Liver (tissue), 9 donors: Measurements from ENCODE around the gene SEC23IP. TPM values are rescaled to one million over a fixed set of nuclear protein-coding genes. Genes with fewer than 3 reads are reported as not detected.
A peak's percentile ranks its signal among the peaks of the same experiment; 100 is the strongest.

Source experiments
- DNase-seq: peaks from one replicate; pipeline ENCODE4 v3.0.0-alpha.2; 2017; ENCODE audit warnings: low spot score
- H3K27ac ChIP-seq, 2 donors: one replicate each; pipeline ENCODE4 v1.7.0; 2013; ENCODE audit warnings: inconsistent platforms in 2 of 2, low read length in 2 of 2, control low read depth in 1 of 2, low read depth in 1 of 2, mild to moderate bottlenecking in 1 of 2
- H3K27me3 ChIP-seq, 4 donors: one replicate each; pipeline versions ENCODE4 v1.6.1 to v1.7.0; 2013; ENCODE audit warnings: low read length in 3 of 4, inconsistent platforms in 1 of 4, mild to moderate bottlenecking in 1 of 4, moderate library complexity in 1 of 4; ENCODE audit not compliant: control insufficient read depth in 4 of 4, insufficient read depth in 4 of 4
- H3K36me3 ChIP-seq, 4 donors: one replicate each; pipeline versions ENCODE4 v1.6.1 to v1.7.0; 2013; ENCODE audit warnings: low read length in 3 of 4, mild to moderate bottlenecking in 3 of 4, low read depth in 1 of 4, moderate library complexity in 1 of 4; ENCODE audit not compliant: control insufficient read depth in 4 of 4, insufficient read depth in 3 of 4
- H3K4me1 ChIP-seq, 4 donors: one replicate each; pipeline versions ENCODE4 v1.6.1 to v1.7.0; 2013; ENCODE audit warnings: low read length in 3 of 4, mild to moderate bottlenecking in 3 of 4, moderate library complexity in 1 of 4; ENCODE audit not compliant: control insufficient read depth in 4 of 4, insufficient read depth in 4 of 4
- H3K4me3 ChIP-seq, 3 donors: one replicate each; pipeline versions ENCODE4 v1.6.1 to v1.7.0; 2013; ENCODE audit warnings: low read length in 3 of 3, control low read depth in 1 of 3, low read depth in 1 of 3, mild to moderate bottlenecking in 1 of 3
- H3K9ac ChIP-seq, 2 donors: one replicate each; pipeline ENCODE4 v1.7.0; 2013; ENCODE audit warnings: low read length in 2 of 2, mild to moderate bottlenecking in 2 of 2, moderate library complexity in 2 of 2, control low read depth in 1 of 2, low read depth in 1 of 2
- H3K9me3 ChIP-seq, 4 donors: one replicate each; pipeline versions ENCODE4 v1.6.1 to v1.7.0; 2013; ENCODE audit warnings: low read length in 3 of 4; ENCODE audit not compliant: control insufficient read depth in 4 of 4
- EGR1 ChIP-seq, 2 donors: IDR thresholded peaks; 2 replicates each; pipeline ENCODE4 v1.6.1; 2016 to 2018; ENCODE audit warnings: antibody characterized with exemption in 2 of 2, low read depth in 2 of 2
- FOXA1 ChIP-seq: IDR thresholded peaks from 2 replicates; pipeline ENCODE4 v1.6.1; 2016; ENCODE audit warnings: antibody characterized with exemption
- FOXA2 ChIP-seq: IDR thresholded peaks from 2 replicates; pipeline ENCODE4 v1.6.1; 2016; ENCODE audit warnings: antibody characterized with exemption
- GABPA ChIP-seq, 2 donors: IDR thresholded peaks in 1 of 2; conservative IDR thresholded peaks in 1 of 2; 2 replicates each; pipeline ENCODE4 v1.6.1; 2016; ENCODE audit warnings: antibody characterized with exemption in 2 of 2, mild to moderate bottlenecking in 1 of 2, moderate library complexity in 1 of 2
- HNF4A ChIP-seq, 2 donors: conservative IDR thresholded peaks; 2 replicates each; pipeline ENCODE4 v1.6.1; 2016; ENCODE audit warnings: antibody characterized with exemption in 2 of 2, mild to moderate bottlenecking in 2 of 2
- HNF4G ChIP-seq: IDR thresholded peaks from 2 replicates; pipeline ENCODE4 v1.6.1; 2016; ENCODE audit warnings: antibody characterized with exemption
- JUND ChIP-seq, 2 donors: IDR thresholded peaks; 2 replicates each; pipeline ENCODE4 v1.6.1; 2016; ENCODE audit warnings: antibody characterized with exemption in 2 of 2
- NR2F2 ChIP-seq: IDR thresholded peaks from 2 replicates; pipeline ENCODE4 v1.6.1; 2016; ENCODE audit warnings: antibody characterized with exemption
- RAD21 ChIP-seq, 2 donors: IDR thresholded peaks; 2 replicates each; pipeline ENCODE4 v1.6.1; 2016; ENCODE audit warnings: antibody characterized with exemption in 2 of 2, mild to moderate bottlenecking in 2 of 2
- RXRA ChIP-seq, 2 donors: IDR thresholded peaks; 2 replicates each; pipeline ENCODE4 v1.6.1; 2017 to 2018; ENCODE audit warnings: antibody characterized with exemption in 2 of 2, mild to moderate bottlenecking in 1 of 2
- SP1 ChIP-seq: IDR thresholded peaks from 2 replicates; pipeline ENCODE4 v1.6.1; 2018; ENCODE audit warnings: antibody characterized with exemption, mild to moderate bottlenecking
- TAF1 ChIP-seq: conservative IDR thresholded peaks from 2 replicates; pipeline ENCODE4 v1.6.1; 2016; ENCODE audit warnings: antibody characterized with exemption, mild to moderate bottlenecking
- YY1 ChIP-seq: IDR thresholded peaks from 2 replicates; pipeline ENCODE4 v1.6.1; 2016; ENCODE audit warnings: antibody characterized with exemption, mild to moderate bottlenecking
- WGBS: extraction: QIAGEN DNeasy Blood & Tissue Kit; methylation state at CpG from one replicate; pipeline ENCODE4 v1.1.7; 2013; 5-methylcytosine and 5-hydroxymethylcytosine counted together
- polyA plus RNA-seq, 2 donors: library from polyadenylated mRNA; stranded (reverse) in 1 of 2; unstranded in 1 of 2; fragments of 200-250 nt in 1 of 2; fragments of >200 nt in 1 of 2; fragmentation: Nextera tagmentation in 1 of 2; extraction: Ambion mirVana in 1 of 2; gene quantifications; one replicate each; pipeline versions ENCODE4 v1.2.1 to v1.2.3, GENCODE V29; 2013 to 2015
- total RNA-seq, 2 donors: library from RNA; depleted of rRNA; stranded (reverse); fragments of >200 nt; gene quantifications; one replicate each; pipeline ENCODE4 v1.2.3, GENCODE V29; 2014
- TF ChIP-seq, protein P1 (sequence below): fragments of 150-350 bp; IDR thresholded peaks from 2 replicates; pipeline ENCODE4 v1.5.1; 2017; ENCODE audit warnings: improper control_type of control experiment, low read depth, low read length; ENCODE audit not compliant: missing input control
- TF ChIP-seq, protein P2 (sequence below): IDR thresholded peaks from 2 replicates; pipeline ENCODE4 v1.6.1; 2016; ENCODE audit warnings: antibody characterized with exemption, mild to moderate bottlenecking
- TF ChIP-seq, protein P3 (sequence below): IDR thresholded peaks from 2 replicates; pipeline ENCODE4 v1.6.1; 2016; ENCODE audit warnings: antibody characterized with exemption
- TF ChIP-seq, protein P4 (sequence below): IDR thresholded peaks from 2 replicates; pipeline ENCODE4 v1.6.1; 2016; ENCODE audit warnings: antibody characterized with exemption
- TF ChIP-seq, protein P5 (sequence below): IDR thresholded peaks from 2 replicates; pipeline ENCODE4 v1.6.1; 2016; ENCODE audit warnings: antibody characterized with exemption
- donor health status: healthy.
- donor health status: healthy.
- donor health status: healthy.
- donor health status: healthy.
- donor health status: healthy.

Gene SEC23IP
- total and polyA plus RNA-seq, 4 donors, result 10.1 to 16.0 (median 12.6) TPM

DNA sequence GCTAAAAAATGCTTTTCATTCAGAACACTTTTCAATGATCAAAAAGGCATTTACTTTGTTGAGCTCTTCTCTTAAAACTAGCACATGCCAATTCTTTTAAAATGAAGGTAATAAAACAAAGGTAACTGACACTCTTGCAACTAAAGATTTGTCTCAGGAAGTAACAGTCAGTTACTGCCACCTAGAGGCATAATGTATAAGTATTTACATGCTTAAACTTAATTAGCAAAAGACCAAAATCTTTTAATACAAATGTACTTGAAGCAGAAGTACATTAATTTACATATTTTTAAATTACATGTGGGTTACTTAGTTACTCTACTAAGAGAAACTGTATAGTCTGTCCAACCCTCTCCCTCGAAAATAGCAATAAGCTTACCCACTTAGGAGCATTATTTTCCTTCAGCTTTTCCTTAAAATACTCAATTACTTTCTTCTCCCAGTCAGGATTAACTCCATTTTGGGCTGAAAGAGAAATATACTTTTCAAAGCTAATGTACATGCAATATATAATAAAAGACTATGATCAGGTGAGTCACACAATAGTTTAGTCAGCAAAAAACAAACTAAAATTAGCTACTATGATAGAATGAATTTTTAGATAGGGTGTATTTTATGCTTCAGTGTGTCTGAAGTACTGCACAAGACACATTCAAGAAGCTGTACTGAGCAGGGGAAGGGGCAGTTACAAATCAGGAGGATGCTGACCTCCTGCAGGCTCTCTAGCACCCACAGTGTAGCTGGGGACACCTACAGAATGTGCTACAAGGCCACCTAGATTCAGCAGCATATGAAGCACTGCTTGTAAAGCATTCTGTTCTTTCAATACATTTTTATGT lies 32.9 kb upstream of the SEC23IP start:
- no peak overlapping the region for H3K27ac ChIP-seq
- WGBS, result 88% methylated on average over 1 of the region's 1 CpG
- H3K36me3 ChIP-seq, result peaks cover 2 to 9% (median 7%) of the 10 kb centered on the region in 4 donors
- no peak overlapping the region for H3K9ac ChIP-seq
- no peak for TF ChIP-seq HNF4A (conservative IDR thresholded peaks at IDR 0.05)
- TF ChIP-seq, protein P1, sequence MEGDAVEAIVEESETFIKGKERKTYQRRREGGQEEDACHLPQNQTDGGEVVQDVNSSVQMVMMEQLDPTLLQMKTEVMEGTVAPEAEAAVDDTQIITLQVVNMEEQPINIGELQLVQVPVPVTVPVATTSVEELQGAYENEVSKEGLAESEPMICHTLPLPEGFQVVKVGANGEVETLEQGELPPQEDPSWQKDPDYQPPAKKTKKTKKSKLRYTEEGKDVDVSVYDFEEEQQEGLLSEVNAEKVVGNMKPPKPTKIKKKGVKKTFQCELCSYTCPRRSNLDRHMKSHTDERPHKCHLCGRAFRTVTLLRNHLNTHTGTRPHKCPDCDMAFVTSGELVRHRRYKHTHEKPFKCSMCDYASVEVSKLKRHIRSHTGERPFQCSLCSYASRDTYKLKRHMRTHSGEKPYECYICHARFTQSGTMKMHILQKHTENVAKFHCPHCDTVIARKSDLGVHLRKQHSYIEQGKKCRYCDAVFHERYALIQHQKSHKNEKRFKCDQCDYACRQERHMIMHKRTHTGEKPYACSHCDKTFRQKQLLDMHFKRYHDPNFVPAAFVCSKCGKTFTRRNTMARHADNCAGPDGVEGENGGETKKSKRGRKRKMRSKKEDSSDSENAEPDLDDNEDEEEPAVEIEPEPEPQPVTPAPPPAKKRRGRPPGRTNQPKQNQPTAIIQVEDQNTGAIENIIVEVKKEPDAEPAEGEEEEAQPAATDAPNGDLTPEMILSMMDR, result peak; percentile 46
- peak; percentile 76 to 78 for TF ChIP-seq RAD21 (IDR thresholded peaks at IDR 0.05)
- H3K9me3 ChIP-seq, result no peaks in the 10 kb centered on the region
- no peaks in the 10 kb centered on the region for H3K27me3 ChIP-seq
- H3K4me1 ChIP-seq, result peaks cover 0 to 9% (median 0%) of the 10 kb centered on the region in 4 donors
- no peak overlapping the region for H3K4me3 ChIP-seq
- DNase-seq, result no peak

DNA sequence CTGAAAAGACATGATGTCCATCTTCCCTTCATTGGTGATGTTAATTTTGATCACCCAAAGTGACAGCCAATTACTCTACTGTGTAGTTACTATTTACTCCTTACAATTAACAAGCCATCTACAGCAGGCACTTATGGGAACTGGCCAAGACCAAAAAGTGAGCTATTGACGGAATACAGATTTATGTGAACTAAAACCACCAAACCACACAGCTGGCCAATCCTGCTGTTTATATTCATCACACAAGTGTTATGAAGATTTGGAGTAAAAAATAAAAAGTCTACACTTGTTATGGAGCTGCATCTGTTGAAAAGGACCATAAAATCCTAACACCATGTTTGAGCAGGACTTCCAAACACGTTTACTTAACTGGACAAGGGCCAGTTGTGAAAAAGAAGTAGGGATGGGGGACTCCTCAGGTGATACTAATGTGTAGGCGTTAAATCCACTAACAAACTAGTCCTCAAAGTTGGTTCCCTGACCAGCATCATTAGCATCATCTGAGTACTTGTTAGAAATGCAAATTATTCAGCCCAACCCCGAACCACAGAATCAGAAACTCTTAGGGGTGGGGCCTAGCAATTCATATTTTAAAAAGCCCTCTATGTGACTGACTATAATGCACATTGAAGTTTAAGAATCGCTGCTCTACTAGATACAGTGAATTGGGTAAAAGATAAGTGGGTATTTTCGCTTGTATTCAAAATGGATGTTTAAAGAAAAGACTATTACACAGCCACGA lies 31.5 kb upstream of the SEC23IP start:
- 80% methylated on average over 7 of the region's 7 CpGs for WGBS
- Histone ChIP-seq H3K27me3 (no peaks in the 10 kb centered on the region), H3K27ac (no peak overlapping the region), H3K9ac (no peak overlapping the region), H3K9me3 (no peaks in the 10 kb centered on the region), H3K4me3 (no peak overlapping the region), H3K4me1 (peaks cover 0 to 9% (median 0%) of the 10 kb centered on the region in 4 donors), H3K36me3 (peaks cover 2 to 9% (median 5%) of the 10 kb centered on the region in 4 donors)
- DNase-seq, result no peak
- no peak for TF ChIP-seq YY1
- TF ChIP-seq, protein P2, sequence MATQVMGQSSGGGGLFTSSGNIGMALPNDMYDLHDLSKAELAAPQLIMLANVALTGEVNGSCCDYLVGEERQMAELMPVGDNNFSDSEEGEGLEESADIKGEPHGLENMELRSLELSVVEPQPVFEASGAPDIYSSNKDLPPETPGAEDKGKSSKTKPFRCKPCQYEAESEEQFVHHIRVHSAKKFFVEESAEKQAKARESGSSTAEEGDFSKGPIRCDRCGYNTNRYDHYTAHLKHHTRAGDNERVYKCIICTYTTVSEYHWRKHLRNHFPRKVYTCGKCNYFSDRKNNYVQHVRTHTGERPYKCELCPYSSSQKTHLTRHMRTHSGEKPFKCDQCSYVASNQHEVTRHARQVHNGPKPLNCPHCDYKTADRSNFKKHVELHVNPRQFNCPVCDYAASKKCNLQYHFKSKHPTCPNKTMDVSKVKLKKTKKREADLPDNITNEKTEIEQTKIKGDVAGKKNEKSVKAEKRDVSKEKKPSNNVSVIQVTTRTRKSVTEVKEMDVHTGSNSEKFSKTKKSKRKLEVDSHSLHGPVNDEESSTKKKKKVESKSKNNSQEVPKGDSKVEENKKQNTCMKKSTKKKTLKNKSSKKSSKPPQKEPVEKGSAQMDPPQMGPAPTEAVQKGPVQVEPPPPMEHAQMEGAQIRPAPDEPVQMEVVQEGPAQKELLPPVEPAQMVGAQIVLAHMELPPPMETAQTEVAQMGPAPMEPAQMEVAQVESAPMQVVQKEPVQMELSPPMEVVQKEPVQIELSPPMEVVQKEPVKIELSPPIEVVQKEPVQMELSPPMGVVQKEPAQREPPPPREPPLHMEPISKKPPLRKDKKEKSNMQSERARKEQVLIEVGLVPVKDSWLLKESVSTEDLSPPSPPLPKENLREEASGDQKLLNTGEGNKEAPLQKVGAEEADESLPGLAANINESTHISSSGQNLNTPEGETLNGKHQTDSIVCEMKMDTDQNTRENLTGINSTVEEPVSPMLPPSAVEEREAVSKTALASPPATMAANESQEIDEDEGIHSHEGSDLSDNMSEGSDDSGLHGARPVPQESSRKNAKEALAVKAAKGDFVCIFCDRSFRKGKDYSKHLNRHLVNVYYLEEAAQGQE, result no peak
- no peak for TF ChIP-seq HNF4A (conservative IDR thresholded peaks at IDR 0.05)
- TF ChIP-seq GABPA (IDR thresholded peaks at IDR 0.05 in 1 of 2, conservative IDR thresholded peaks at IDR 0.05 in 1 of 2), result no peak
- TF ChIP-seq, protein P1, result no peak
- no peak for TF ChIP-seq SP1
- no peak for TF ChIP-seq EGR1 (IDR thresholded peaks at IDR 0.05; ENCODE audit: low read depth in 2 of 2)
- no peak for TF ChIP-seq NR2F2
- TF ChIP-seq FOXA2, result no peak
- TF ChIP-seq TAF1, result no peak
- no peak for TF ChIP-seq RXRA (IDR thresholded peaks at IDR 0.05)
- no peak for TF ChIP-seq HNF4G
- TF ChIP-seq, protein P3, sequence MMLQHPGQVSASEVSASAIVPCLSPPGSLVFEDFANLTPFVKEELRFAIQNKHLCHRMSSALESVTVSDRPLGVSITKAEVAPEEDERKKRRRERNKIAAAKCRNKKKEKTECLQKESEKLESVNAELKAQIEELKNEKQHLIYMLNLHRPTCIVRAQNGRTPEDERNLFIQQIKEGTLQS, result no peak
- TF ChIP-seq FOXA1, result no peak
- TF ChIP-seq, protein P4, sequence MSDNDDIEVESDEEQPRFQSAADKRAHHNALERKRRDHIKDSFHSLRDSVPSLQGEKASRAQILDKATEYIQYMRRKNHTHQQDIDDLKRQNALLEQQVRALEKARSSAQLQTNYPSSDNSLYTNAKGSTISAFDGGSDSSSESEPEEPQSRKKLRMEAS, result no peak
- TF ChIP-seq, protein P5, sequence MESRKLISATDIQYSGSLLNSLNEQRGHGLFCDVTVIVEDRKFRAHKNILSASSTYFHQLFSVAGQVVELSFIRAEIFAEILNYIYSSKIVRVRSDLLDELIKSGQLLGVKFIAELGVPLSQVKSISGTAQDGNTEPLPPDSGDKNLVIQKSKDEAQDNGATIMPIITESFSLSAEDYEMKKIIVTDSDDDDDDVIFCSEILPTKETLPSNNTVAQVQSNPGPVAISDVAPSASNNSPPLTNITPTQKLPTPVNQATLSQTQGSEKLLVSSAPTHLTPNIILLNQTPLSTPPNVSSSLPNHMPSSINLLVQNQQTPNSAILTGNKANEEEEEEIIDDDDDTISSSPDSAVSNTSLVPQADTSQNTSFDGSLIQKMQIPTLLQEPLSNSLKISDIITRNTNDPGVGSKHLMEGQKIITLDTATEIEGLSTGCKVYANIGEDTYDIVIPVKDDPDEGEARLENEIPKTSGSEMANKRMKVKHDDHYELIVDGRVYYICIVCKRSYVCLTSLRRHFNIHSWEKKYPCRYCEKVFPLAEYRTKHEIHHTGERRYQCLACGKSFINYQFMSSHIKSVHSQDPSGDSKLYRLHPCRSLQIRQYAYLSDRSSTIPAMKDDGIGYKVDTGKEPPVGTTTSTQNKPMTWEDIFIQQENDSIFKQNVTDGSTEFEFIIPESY, result no peak
- no peak for TF ChIP-seq JUND (IDR thresholded peaks at IDR 0.05)
- no peak for TF ChIP-seq RAD21 (IDR thresholded peaks at IDR 0.05)
